Neutrophil (primary cell): ENCODE results near the gene ASB18.

Experiments used
- H3K27ac ChIP-seq: fragments of 200-600 bp; sonication (generic); 2 replicates; pipeline ENCODE4 v1.5.1; 2016; ENCODE audit warnings: mild to moderate bottlenecking, moderate library complexity
- H3K27me3 ChIP-seq: fragments of 200-600 bp; sonication (generic); 2 replicates; pipeline ENCODE4 v1.6.0; 2016; ENCODE audit warnings: mild to moderate bottlenecking
- H3K36me3 ChIP-seq: fragments of 200-600 bp; sonication (generic); 2 replicates; pipeline ENCODE4 v1.5.1; 2017
- H3K4me1 ChIP-seq, 2 experiments: fragments of 200-600 bp in 1 of 2; sonication (generic) in 1 of 2; 1 replicate in 1 of 2; 2 replicates in 1 of 2; pipeline versions ENCODE4 v1.5.1 to v1.6.1; 2013 to 2016; ENCODE audit warnings: low read depth in 1 of 2, low read length in 1 of 2, mild to moderate bottlenecking in 1 of 2, moderate library complexity in 1 of 2; ENCODE audit not compliant: control insufficient read depth in 1 of 2, insufficient read depth in 1 of 2
- H3K4me3 ChIP-seq, 2 experiments: fragments of 200-600 bp in 1 of 2; sonication (generic) in 1 of 2; 1 replicate in 1 of 2; 2 replicates in 1 of 2; pipeline ENCODE4 v1.5.1; 2013 to 2016; ENCODE audit warnings: low read depth in 1 of 2, low read length in 1 of 2, mild to moderate bottlenecking in 1 of 2, moderate library complexity in 1 of 2
- H3K9me3 ChIP-seq: fragments of 200-600 bp; sonication (generic); 2 replicates; pipeline ENCODE4 v1.5.1; 2016
- TF ChIP-seq, protein P1 (sequence below): fragments of 200-600 bp; sonication (generic); IDR thresholded peaks from 2 replicates; pipeline ENCODE4 v1.5.1; 2016; ENCODE audit warnings: antibody characterized with exemption

Gene ASB18

DNA sequence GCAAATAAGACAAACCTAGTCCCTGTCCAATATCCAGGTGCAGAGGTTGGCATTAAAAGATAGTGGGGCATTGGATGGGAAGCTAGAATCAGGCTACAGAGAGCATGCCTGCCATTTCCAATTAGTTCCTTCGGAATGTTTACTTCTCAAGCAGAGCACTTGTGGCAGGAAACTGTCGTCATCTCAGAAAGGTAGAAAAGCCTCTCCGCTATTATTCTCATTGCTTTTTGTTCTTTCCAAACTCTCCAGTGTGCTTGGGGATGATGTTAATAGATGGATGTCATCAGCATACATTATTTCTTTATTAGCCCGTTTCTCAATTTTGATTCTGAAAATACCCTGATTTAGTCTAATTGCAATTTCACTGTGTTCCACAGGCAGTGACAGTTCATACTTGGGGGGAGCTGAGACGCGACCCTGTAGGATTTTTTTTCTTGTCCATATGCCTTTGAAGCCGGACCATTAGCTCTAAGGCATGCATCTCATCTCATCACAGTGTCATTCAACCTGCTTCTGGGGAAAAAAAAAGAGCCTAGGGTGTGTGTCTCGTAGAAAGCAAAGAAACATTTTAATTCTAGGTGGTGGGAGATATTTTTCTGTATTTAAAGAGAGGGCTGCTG, 7.7 kb downstream of the ASB18 start:
- no peaks in the 10 kb centered on the region for H3K9me3 ChIP-seq
- no peak overlapping the region for H3K4me3 ChIP-seq
- H3K4me1 ChIP-seq, result no peaks in the 10 kb centered on the region
- H3K27me3 ChIP-seq, result peaks cover 7% of the 10 kb centered on the region
- TF ChIP-seq, protein P1, sequence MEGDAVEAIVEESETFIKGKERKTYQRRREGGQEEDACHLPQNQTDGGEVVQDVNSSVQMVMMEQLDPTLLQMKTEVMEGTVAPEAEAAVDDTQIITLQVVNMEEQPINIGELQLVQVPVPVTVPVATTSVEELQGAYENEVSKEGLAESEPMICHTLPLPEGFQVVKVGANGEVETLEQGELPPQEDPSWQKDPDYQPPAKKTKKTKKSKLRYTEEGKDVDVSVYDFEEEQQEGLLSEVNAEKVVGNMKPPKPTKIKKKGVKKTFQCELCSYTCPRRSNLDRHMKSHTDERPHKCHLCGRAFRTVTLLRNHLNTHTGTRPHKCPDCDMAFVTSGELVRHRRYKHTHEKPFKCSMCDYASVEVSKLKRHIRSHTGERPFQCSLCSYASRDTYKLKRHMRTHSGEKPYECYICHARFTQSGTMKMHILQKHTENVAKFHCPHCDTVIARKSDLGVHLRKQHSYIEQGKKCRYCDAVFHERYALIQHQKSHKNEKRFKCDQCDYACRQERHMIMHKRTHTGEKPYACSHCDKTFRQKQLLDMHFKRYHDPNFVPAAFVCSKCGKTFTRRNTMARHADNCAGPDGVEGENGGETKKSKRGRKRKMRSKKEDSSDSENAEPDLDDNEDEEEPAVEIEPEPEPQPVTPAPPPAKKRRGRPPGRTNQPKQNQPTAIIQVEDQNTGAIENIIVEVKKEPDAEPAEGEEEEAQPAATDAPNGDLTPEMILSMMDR, result no peak
- H3K27ac ChIP-seq, result no peak overlapping the region
- H3K36me3 ChIP-seq, result no peaks in the 10 kb centered on the region

DNA sequence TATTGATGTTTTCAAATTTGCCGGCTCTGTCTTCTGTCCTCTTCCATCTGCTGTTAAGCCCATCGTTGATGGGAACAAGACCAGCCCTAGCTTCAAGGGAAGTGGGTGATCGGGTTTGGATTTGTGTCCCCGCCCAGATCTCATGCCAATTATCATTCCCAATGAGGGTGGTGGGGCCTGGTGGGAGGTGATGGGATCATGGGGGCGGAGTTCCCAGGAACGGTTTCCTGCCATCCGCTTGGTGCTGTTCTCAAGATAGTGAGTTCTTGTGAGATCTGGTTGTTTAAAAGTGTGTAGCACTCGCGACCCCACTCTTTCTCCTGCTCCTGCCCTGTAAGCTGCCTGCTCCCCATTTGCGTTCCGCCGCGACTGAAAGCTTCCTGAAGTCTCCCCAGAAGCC, 9.5 kb downstream of the ASB18 start:
- Histone ChIP-seq H3K4me3 (no peak overlapping the region), H3K27me3 (peaks cover 14% of the 10 kb centered on the region), H3K36me3 (no peaks in the 10 kb centered on the region), H3K4me1 (no peaks in the 10 kb centered on the region), H3K27ac (no peak overlapping the region), H3K9me3 (no peaks in the 10 kb centered on the region)
- TF ChIP-seq, protein P1, result no peak

DNA sequence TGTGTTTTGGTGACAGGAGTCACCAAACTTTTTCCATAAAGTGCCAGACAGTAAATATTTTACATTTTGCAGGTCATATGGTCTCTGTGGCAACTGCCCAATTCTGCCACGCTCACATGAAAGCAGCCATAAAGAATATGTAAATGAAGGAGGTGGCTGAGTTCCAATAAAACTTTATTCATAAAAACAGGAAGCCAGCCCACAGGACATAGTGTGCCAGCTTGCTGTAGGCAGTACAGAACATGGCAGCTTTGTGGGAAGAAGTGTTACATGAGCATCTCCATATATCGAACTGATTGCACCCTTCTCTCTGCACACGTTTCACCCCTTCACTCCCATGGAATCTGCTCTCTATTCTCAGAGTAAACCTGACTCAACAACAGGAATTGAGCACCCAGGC, 10.2 kb downstream of the ASB18 start:
- TF ChIP-seq, protein P1, result no peak
- Histone ChIP-seq H3K27me3 (peaks cover 14% of the 10 kb centered on the region), H3K36me3 (no peaks in the 10 kb centered on the region), H3K4me1 (no peaks in the 10 kb centered on the region), H3K4me3 (no peak overlapping the region), H3K9me3 (no peaks in the 10 kb centered on the region), H3K27ac (no peak overlapping the region)

DNA sequence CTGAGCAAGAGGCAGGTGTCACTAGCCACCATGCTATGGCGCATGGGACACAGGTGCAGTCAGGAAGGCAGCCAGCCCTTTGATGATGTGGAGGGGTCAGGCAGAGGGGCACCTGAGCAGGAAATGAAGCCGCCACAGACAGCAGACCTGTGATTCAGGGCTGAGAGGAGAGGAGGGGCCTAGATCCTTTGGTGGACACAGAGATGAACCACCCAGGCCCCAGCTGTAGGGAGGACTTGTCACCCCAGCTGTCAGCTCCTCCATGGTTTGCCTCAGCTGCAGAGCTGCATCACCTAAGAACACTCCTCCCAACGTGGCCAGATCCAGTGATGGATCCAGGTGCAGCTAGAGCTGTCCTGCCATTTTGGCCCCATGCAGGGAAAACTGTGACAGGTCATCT, 11.6 kb downstream of the ASB18 start:
- Histone ChIP-seq H3K4me3 (no peak overlapping the region), H3K4me1 (no peaks in the 10 kb centered on the region), H3K9me3 (no peaks in the 10 kb centered on the region), H3K27me3 (peaks cover 14% of the 10 kb centered on the region), H3K27ac (no peak overlapping the region), H3K36me3 (no peaks in the 10 kb centered on the region)
- TF ChIP-seq, protein P1, result no peak

DNA sequence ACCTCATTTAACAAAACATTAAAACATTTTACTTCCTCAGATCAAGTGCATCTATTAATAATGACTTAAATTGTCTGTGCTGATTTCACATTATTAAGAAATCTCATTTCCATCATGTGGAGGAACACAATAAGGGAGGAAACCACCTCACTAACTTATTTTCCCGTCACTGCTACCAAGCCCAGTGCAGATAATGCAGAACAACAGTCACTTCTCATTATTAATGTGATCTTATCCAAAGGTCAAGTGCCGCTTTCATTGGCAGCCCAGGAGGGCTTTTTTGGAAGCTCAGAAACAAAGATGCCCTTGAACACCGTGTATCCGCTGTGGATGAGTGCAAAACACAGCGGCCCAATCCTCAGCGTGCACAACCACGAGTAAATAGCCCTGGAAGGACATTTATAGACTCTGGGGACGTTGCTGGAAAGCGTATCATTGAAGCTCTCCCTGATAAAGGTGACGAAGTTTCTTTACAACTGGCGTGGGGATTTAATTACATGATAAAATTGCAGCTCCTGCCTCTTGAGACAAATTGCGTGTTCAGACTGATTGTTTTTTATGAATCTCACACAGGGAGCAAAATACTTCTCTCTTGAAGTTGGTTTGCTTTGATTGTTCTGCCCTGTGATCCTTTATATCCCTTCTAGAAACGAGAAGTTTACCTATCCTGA, 13.2 kb downstream of the ASB18 start:
- no peak overlapping the region for H3K4me3 ChIP-seq
- H3K36me3 ChIP-seq, result no peaks in the 10 kb centered on the region
- H3K9me3 ChIP-seq, result no peaks in the 10 kb centered on the region
- no peaks in the 10 kb centered on the region for H3K4me1 ChIP-seq
- no peak overlapping the region for H3K27ac ChIP-seq
- TF ChIP-seq, protein P1, result no peak
- peaks cover 14% of the 10 kb centered on the region for H3K27me3 ChIP-seq
